ENCODE measurements around the gene ZNF629.

GRCh38 chr16:30802936-30803335 lies 15.9 kb upstream of the ZNF629 start:
- TF ChIP-seq EZH2 (IDR thresholded peaks at IDR 0.05) (no peak), TCF7L2 (IDR thresholded peaks at IDR 0.05; ENCODE audit: borderline replicate concordance, extremely low read depth, insufficient read depth, insufficient read length) (no peak), ZNF274 (IDR thresholded peaks at IDR 0.05; ENCODE audit: low read depth, low read length) (no peak), POLR2A (IDR thresholded peaks at IDR 0.05; ENCODE audit: borderline replicate concordance, extremely low read depth, insufficient read depth, insufficient read length) (no peak)
- TF ChIP-seq, protein P1, sequence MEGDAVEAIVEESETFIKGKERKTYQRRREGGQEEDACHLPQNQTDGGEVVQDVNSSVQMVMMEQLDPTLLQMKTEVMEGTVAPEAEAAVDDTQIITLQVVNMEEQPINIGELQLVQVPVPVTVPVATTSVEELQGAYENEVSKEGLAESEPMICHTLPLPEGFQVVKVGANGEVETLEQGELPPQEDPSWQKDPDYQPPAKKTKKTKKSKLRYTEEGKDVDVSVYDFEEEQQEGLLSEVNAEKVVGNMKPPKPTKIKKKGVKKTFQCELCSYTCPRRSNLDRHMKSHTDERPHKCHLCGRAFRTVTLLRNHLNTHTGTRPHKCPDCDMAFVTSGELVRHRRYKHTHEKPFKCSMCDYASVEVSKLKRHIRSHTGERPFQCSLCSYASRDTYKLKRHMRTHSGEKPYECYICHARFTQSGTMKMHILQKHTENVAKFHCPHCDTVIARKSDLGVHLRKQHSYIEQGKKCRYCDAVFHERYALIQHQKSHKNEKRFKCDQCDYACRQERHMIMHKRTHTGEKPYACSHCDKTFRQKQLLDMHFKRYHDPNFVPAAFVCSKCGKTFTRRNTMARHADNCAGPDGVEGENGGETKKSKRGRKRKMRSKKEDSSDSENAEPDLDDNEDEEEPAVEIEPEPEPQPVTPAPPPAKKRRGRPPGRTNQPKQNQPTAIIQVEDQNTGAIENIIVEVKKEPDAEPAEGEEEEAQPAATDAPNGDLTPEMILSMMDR (IDR thresholded peaks at IDR 0.05 in 2 of 3, conservative IDR thresholded peaks at IDR 0.05 in 1 of 3; ENCODE audit: borderline replicate concordance in 1 of 3, insufficient read depth in 1 of 3, low read depth in 2 of 3, low read length in 2 of 3) = no peak
- TF ChIP-seq, protein P2, sequence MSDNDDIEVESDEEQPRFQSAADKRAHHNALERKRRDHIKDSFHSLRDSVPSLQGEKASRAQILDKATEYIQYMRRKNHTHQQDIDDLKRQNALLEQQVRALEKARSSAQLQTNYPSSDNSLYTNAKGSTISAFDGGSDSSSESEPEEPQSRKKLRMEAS (IDR thresholded peaks at IDR 0.05) = no peak
